ENCODE results near the gene CACNA1C. TPM values are rescaled to one million over a fixed set of nuclear protein-coding genes. Genes with fewer than 3 reads are reported as not detected.

The CACNA1C gene
- total and polyA plus RNA-seq, 10 of the 15 experiments (the other 5 are each of a cell fraction or from before 2014, with no cell fraction given), result under 0.01 to 0.15 (median 0.09) TPM; not detected in 5

DNA sequence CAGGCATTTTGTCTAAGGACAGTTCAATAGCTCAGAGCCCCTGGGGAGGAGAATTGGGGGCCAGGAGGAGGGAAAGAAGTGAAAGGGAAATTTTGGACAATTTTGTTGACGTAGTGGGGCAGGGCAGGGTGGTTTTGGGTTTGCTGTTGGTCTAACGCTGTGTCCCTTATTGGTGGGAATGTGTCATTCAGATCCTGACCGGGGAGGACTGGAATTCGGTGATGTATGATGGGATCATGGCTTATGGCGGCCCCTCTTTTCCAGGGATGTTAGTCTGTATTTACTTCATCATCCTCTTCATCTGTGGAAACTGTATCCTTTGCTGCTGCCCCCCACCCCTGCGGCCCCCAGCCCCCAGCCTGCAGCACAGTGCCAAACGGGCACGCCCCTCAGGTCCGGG is 529.8 kb downstream of the CACNA1C start:
- DNase-seq (ENCODE audit: low read depth, low spot score), result no peak
- Histone ChIP-seq H4K20me1 (ENCODE audit: control insufficient read depth, insufficient read depth) (no peaks in the 10 kb centered on the region), H3K36me3 (ENCODE audit: control insufficient read depth in 2 of 2, insufficient read depth in 2 of 2, low read length in 1 of 2) (no peaks in the 10 kb centered on the region), H3K4me3 (no peak overlapping the region), H3K27ac (ENCODE audit: control insufficient read depth, insufficient read depth) (no peak overlapping the region), H3K4me2 (ENCODE audit: control insufficient read depth, insufficient read depth) (no peak overlapping the region), H3K79me2 (ENCODE audit: control insufficient read depth, insufficient read depth, low read length) (no peaks in the 10 kb centered on the region), H3K27me3 (replicated peaks in 1 of 2; ENCODE audit: control insufficient read depth in 2 of 2, insufficient read depth in 2 of 2, low read length in 1 of 2) (peaks cover 2 to 4% of the 10 kb centered on the region in 2 experiments), H3K9ac (ENCODE audit: control insufficient read depth, insufficient read depth, low read length) (no peak overlapping the region), H2AFZ (ENCODE audit: control insufficient read depth, low read depth, low read length) (no peak overlapping the region), H3K4me1 (ENCODE audit: control insufficient read depth, insufficient read depth, low read length) (no peaks in the 10 kb centered on the region), H3K9me3 (replicated peaks; ENCODE audit: control insufficient read depth, insufficient read depth, low read length) (no peaks in the 10 kb centered on the region)
- TF ChIP-seq TAF1 (IDR thresholded peaks at IDR 0.05; ENCODE audit: borderline replicate concordance, low read depth, low read length) (no peak), RB1 (IDR thresholded peaks at IDR 0.05; ENCODE audit: borderline replicate concordance) (no peak), POLR2AphosphoS5 (IDR thresholded peaks at IDR 0.05; ENCODE audit: low read length) (no peak), SIN3A (IDR thresholded peaks at IDR 0.05; ENCODE audit: low read depth, low read length) (no peak), LARP7 (IDR thresholded peaks at IDR 0.05) (no peak), EED (IDR thresholded peaks at IDR 0.05; ENCODE audit: low read depth) (no peak), MXI1 (IDR thresholded peaks at IDR 0.05; ENCODE audit: low read depth, low read length) (no peak)
- TF ChIP-seq, protein P1, sequence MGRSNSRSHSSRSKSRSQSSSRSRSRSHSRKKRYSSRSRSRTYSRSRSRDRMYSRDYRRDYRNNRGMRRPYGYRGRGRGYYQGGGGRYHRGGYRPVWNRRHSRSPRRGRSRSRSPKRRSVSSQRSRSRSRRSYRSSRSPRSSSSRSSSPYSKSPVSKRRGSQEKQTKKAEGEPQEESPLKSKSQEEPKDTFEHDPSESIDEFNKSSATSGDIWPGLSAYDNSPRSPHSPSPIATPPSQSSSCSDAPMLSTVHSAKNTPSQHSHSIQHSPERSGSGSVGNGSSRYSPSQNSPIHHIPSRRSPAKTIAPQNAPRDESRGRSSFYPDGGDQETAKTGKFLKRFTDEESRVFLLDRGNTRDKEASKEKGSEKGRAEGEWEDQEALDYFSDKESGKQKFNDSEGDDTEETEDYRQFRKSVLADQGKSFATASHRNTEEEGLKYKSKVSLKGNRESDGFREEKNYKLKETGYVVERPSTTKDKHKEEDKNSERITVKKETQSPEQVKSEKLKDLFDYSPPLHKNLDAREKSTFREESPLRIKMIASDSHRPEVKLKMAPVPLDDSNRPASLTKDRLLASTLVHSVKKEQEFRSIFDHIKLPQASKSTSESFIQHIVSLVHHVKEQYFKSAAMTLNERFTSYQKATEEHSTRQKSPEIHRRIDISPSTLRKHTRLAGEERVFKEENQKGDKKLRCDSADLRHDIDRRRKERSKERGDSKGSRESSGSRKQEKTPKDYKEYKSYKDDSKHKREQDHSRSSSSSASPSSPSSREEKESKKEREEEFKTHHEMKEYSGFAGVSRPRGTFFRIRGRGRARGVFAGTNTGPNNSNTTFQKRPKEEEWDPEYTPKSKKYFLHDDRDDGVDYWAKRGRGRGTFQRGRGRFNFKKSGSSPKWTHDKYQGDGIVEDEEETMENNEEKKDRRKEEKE (IDR thresholded peaks at IDR 0.05), result no peak
- TF ChIP-seq, protein P2, sequence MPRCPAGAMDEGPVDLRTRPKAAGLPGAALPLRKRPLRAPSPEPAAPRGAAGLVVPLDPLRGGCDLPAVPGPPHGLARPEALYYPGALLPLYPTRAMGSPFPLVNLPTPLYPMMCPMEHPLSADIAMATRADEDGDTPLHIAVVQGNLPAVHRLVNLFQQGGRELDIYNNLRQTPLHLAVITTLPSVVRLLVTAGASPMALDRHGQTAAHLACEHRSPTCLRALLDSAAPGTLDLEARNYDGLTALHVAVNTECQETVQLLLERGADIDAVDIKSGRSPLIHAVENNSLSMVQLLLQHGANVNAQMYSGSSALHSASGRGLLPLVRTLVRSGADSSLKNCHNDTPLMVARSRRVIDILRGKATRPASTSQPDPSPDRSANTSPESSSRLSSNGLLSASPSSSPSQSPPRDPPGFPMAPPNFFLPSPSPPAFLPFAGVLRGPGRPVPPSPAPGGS (IDR thresholded peaks at IDR 0.05; ENCODE audit: borderline replicate concordance, insufficient read depth, low read depth, low read length, poor library complexity, severe bottlenecking), result no peak
- TF ChIP-seq, protein P3, sequence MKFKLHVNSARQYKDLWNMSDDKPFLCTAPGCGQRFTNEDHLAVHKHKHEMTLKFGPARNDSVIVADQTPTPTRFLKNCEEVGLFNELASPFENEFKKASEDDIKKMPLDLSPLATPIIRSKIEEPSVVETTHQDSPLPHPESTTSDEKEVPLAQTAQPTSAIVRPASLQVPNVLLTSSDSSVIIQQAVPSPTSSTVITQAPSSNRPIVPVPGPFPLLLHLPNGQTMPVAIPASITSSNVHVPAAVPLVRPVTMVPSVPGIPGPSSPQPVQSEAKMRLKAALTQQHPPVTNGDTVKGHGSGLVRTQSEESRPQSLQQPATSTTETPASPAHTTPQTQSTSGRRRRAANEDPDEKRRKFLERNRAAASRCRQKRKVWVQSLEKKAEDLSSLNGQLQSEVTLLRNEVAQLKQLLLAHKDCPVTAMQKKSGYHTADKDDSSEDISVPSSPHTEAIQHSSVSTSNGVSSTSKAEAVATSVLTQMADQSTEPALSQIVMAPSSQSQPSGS (IDR thresholded peaks at IDR 0.05; ENCODE audit: low read length), result no peak
- TF ChIP-seq, protein P4, sequence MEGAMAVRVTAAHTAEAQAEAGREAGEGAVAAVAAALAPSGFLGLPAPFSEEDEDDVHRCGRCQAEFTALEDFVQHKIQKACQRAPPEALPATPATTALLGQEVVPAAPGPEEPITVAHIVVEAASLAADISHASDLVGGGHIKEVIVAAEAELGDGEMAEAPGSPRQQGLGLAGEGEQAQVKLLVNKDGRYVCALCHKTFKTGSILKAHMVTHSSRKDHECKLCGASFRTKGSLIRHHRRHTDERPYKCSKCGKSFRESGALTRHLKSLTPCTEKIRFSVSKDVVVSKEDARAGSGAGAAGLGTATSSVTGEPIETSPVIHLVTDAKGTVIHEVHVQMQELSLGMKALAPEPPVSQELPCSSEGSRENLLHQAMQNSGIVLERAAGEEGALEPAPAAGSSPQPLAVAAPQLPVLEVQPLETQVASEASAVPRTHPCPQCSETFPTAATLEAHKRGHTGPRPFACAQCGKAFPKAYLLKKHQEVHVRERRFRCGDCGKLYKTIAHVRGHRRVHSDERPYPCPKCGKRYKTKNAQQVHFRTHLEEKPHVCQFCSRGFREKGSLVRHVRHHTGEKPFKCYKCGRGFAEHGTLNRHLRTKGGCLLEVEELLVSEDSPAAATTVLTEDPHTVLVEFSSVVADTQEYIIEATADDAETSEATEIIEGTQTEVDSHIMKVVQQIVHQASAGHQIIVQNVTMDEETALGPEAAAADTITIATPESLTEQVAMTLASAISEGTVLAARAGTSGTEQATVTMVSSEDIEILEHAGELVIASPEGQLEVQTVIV (IDR thresholded peaks at IDR 0.05; ENCODE audit: borderline replicate concordance, partially characterized antibody), result no peak
- BruUV-seq (replicated peaks), result no TSS peak
- ChIA-PET CTCF (interaction anchor here (0.6 to 2.0 kb wide), 10 partner anchors 12 to 643 kb away, joined by 3 to 8 read pairs (median 4); no protein-coding TSS in a partner anchor), POLR2A (no interaction called here), RAD21 (ENCODE audit: unreplicated experiment) (interaction anchor here (0.9 kb wide), 1 partner anchor 200 kb away, joined by 5 read pairs; no protein-coding TSS in a partner anchor), SMC1A (ENCODE audit: uncharacterized antibody, unreplicated experiment) (interaction anchor here (0.8 to 1.0 kb wide), 2 partner anchors 23 to 643 kb away, joined by 3 read pairs; no protein-coding TSS in a partner anchor)
- intact Hi-C loops (cut with micrococcal nuclease; ENCODE audit: unreplicated experiment) (loop anchor here (1.0 to 10.0 kb wide), 4 partner anchors 223 to 785 kb away; no protein-coding TSS in a partner anchor), in situ Hi-C loops (cut with MboI) (loop anchor here (10.0 kb wide), 2 partner anchors 528 to 938 kb away; partner anchors contain the start of gene CACNA1C)
- ATAC-seq, result no peak
- WGBS (ENCODE audit: insufficient coverage, insufficient replicate concordance, low lambda C conversion rate, missing lambda C conversion rate), result 42% methylated on average over 9 of the region's 9 CpGs
- FAIRE-seq, result no peak

Measured in GM12878 (cell line).